Measurements from ENCODE around the gene PLXDC2. TPM values are rescaled to one million over a fixed set of nuclear protein-coding genes. Genes with fewer than 3 reads are reported as not detected.

Gene PLXDC2
- total RNA-seq, 1 experiment from 2014 or later: not detected

- no peak overlapping the region for H3K27ac Mint-ChIP-seq (ENCODE audit: unreplicated experiment)
- BruUV-seq (replicated peaks): no TSS peak
- H3K9me3 Mint-ChIP-seq (ENCODE audit: low read depth, unreplicated experiment): peaks cover 3% of the 10 kb centered on the region
- CTCF ChIA-PET: no interaction called here
- no peaks in the 10 kb centered on the region for H3K36me3 Mint-ChIP-seq (ENCODE audit: insufficient read depth, unreplicated experiment)
- no peaks in the 10 kb centered on the region for H3K27me3 Mint-ChIP-seq (ENCODE audit: unreplicated experiment)
- intact Hi-C loops (cut with micrococcal nuclease; ENCODE audit: unreplicated experiment): no loop called here
- no peak for TF ChIP-seq CTCF (IDR thresholded peaks at IDR 0.05; ENCODE audit: unreplicated experiment)
- H3K4me3 Mint-ChIP-seq (ENCODE audit: low read depth, unreplicated experiment): no peak overlapping the region
- no peaks in the 10 kb centered on the region for H3K4me1 Mint-ChIP-seq (ENCODE audit: low read depth, unreplicated experiment)
- DNase-seq: no peak
These were observed 461.6 kb downstream of the PLXDC2 start for GRCh38 chr10:20277820-20278219.

- no TSS peak for BruUV-seq (replicated peaks)
- no peak overlapping the region for H3K4me3 Mint-ChIP-seq (ENCODE audit: low read depth, unreplicated experiment)
- CTCF ChIA-PET: no interaction called here
- DNase-seq: no peak
- TF ChIP-seq CTCF (IDR thresholded peaks at IDR 0.05; ENCODE audit: unreplicated experiment): no peak
- H3K27ac Mint-ChIP-seq (ENCODE audit: unreplicated experiment): no peak overlapping the region
- H3K4me1 Mint-ChIP-seq (ENCODE audit: low read depth, unreplicated experiment): no peaks in the 10 kb centered on the region
- intact Hi-C loops (cut with micrococcal nuclease; ENCODE audit: unreplicated experiment): no loop called here
- H3K9me3 Mint-ChIP-seq (ENCODE audit: low read depth, unreplicated experiment): peaks cover 3% of the 10 kb centered on the region
- H3K27me3 Mint-ChIP-seq (ENCODE audit: unreplicated experiment): no peaks in the 10 kb centered on the region
- no peaks in the 10 kb centered on the region for H3K36me3 Mint-ChIP-seq (ENCODE audit: insufficient read depth, unreplicated experiment)
These were observed 465.3 kb downstream of the PLXDC2 start for GRCh38 chr10:20281579-20281978.

GRCh38 chr10:20287586-20287985, 471.4 kb downstream of the PLXDC2 start:
- Mint-ChIP-seq H3K27me3 (ENCODE audit: unreplicated experiment) (no peaks in the 10 kb centered on the region), H3K9me3 (ENCODE audit: low read depth, unreplicated experiment) (peaks cover 3% of the 10 kb centered on the region), H3K4me3 (ENCODE audit: low read depth, unreplicated experiment) (no peak overlapping the region), H3K27ac (ENCODE audit: unreplicated experiment) (no peak overlapping the region), H3K36me3 (ENCODE audit: insufficient read depth, unreplicated experiment) (no peaks in the 10 kb centered on the region), H3K4me1 (ENCODE audit: low read depth, unreplicated experiment) (no peaks in the 10 kb centered on the region)
- CTCF ChIA-PET: no interaction called here
- BruUV-seq (replicated peaks): no TSS peak
- no peak for TF ChIP-seq CTCF (IDR thresholded peaks at IDR 0.05; ENCODE audit: unreplicated experiment)
- intact Hi-C loops (cut with micrococcal nuclease; ENCODE audit: unreplicated experiment): no loop called here
- DNase-seq: no peak

- peaks cover 3% of the 10 kb centered on the region for H3K9me3 Mint-ChIP-seq (ENCODE audit: low read depth, unreplicated experiment)
- TF ChIP-seq CTCF (IDR thresholded peaks at IDR 0.05; ENCODE audit: unreplicated experiment): no peak
- intact Hi-C loops (cut with micrococcal nuclease; ENCODE audit: unreplicated experiment): no loop called here
- H3K27me3 Mint-ChIP-seq (ENCODE audit: unreplicated experiment): no peaks in the 10 kb centered on the region
- no peak for DNase-seq
- no peaks in the 10 kb centered on the region for H3K36me3 Mint-ChIP-seq (ENCODE audit: insufficient read depth, unreplicated experiment)
- CTCF ChIA-PET: no interaction called here
- H3K27ac Mint-ChIP-seq (ENCODE audit: unreplicated experiment): no peak overlapping the region
- H3K4me3 Mint-ChIP-seq (ENCODE audit: low read depth, unreplicated experiment): no peak overlapping the region
- no TSS peak for BruUV-seq (replicated peaks)
- H3K4me1 Mint-ChIP-seq (ENCODE audit: low read depth, unreplicated experiment): no peaks in the 10 kb centered on the region
These were observed 471.8 kb downstream of the PLXDC2 start for GRCh38 chr10:20288060-20288459.

Data from Calu3 (cell line).